HG03097 (cell line): ENCODE measurements around the gene PFDN1.

Source experiments
- ATAC-seq: cut with Tn5 transposase; IDR thresholded peaks from one replicate; pipeline ENCODE4 v1.9.1; 2021; ENCODE audit not compliant: unreplicated experiment, low FRiP score

Gene PFDN1

GRCh38 chr5:140242099-140242498 lies 60.8 kb downstream of the PFDN1 start:
- no peak for ATAC-seq

GRCh38 chr5:140240987-140241706 lies 61.8 kb downstream of the PFDN1 start:
- ATAC-seq: no peak

GRCh38 chr5:140239939-140240700 lies 62.8 kb downstream of the PFDN1 start:
- ATAC-seq: peak; percentile 72

- ATAC-seq: no peak
These were observed 63.4 kb downstream of the PFDN1 start for GRCh38 chr5:140239461-140239860.

- ATAC-seq: no peak
These were observed 64.1 kb downstream of the PFDN1 start for GRCh38 chr5:140238756-140239155.

- ATAC-seq: no peak
These were observed 65.9 kb downstream of the PFDN1 start for GRCh38 chr5:140236891-140237598.

- ATAC-seq: no peak
These were observed 66.9 kb downstream of the PFDN1 start for GRCh38 chr5:140235791-140236551.

GRCh38 chr5:140234377-140234989 lies 68.4 kb downstream of the PFDN1 start:
- ATAC-seq: no peak

- no peak for ATAC-seq
These were observed 70.2 kb downstream of the PFDN1 start for GRCh38 chr5:140232731-140233130.

GRCh38 chr5:140230373-140230772 lies 72.5 kb downstream of the PFDN1 start:
- no peak for ATAC-seq

- no peak for ATAC-seq
These were observed 74.5 kb downstream of the PFDN1 start for GRCh38 chr5:140228364-140228837.

- ATAC-seq: no peak
These were observed 75.9 kb downstream of the PFDN1 start for GRCh38 chr5:140227046-140227445.

- ATAC-seq: no peak
These were observed 77.5 kb downstream of the PFDN1 start for GRCh38 chr5:140225396-140225795.

- no peak for ATAC-seq
These were observed 78.2 kb downstream of the PFDN1 start for GRCh38 chr5:140224658-140225057.

- no peak for ATAC-seq
These were observed 79.3 kb downstream of the PFDN1 start for GRCh38 chr5:140223567-140223966.

- ATAC-seq: no peak
These were observed 80.5 kb downstream of the PFDN1 start for GRCh38 chr5:140222416-140222815.

GRCh38 chr5:140221697-140222223 lies 81.1 kb downstream of the PFDN1 start:
- ATAC-seq: no peak

GRCh38 chr5:140220698-140221064 lies 82.2 kb downstream of the PFDN1 start:
- ATAC-seq: no peak

- peak; percentile 60 for ATAC-seq
These were observed 82.7 kb downstream of the PFDN1 start for GRCh38 chr5:140220032-140220697.
